Posterior cingulate gyrus (tissue), 11 donors: ENCODE data around the gene DOK7.
"Not testable (repeated sequence)": the region's sequence is repeated elsewhere in the genome, so short reads cannot be mapped to it uniquely, and the experiment has no call there.

Experiments
- DNase-seq, 10 donors: peaks; one replicate each; pipeline versions ENCODE4 v3.0.0 to v3.0.0-alpha.2; 2020 to 2021; ENCODE audit warnings: mixed read lengths in 3 of 10
- intact Hi-C: fragments of 100-400 bp; cut with DNase I; formaldehyde crosslinking; loops from one replicate; pipeline ENCODE4 v1.15.1; 2023

DOK7 gene

GRCh38 chr4:3455596-3455995 is 7.5 kb upstream of the DOK7 start:
- peak in 1 of 10 donors; percentile 9 for DNase-seq

GRCh38 chr4:3458371-3458770 is 4.7 kb upstream of the DOK7 start:
- intact Hi-C loops, result no loop called here
- DNase-seq, result no peak

More at GRCh38 chr4:3455596-3455995, 7.5 kb upstream of the DOK7 start:
- intact Hi-C loops, result not testable (repeated sequence)

DNA sequence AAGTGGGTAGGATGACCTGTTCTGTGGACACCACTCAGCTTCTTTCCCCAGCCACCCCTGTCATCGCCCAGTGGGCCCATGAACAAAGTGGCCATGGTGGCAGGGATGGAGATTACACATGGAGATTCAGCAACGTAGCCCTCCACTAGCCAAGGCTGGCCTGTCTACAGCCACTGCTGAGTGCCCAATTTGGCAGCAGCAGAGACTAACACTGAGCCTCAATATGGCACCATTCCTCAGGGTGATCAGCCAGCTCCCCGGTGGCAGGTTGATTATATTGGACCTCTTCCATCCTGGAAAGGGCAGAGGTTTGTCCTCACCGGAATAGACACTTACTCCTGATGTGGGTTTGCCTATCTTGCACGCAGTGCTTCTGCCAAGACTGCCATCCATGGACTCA is 4.0 kb upstream of the DOK7 start:
- intact Hi-C loops, result not testable (repeated sequence)
- peak in 1 of 10 donors; percentile 52 for DNase-seq

GRCh38 chr4:3460926-3461325 is 2.2 kb upstream of the DOK7 start:
- intact Hi-C loops, result no loop called here
- DNase-seq, result peak in 2 of 10 donors; percentile 54 to 62

DNA sequence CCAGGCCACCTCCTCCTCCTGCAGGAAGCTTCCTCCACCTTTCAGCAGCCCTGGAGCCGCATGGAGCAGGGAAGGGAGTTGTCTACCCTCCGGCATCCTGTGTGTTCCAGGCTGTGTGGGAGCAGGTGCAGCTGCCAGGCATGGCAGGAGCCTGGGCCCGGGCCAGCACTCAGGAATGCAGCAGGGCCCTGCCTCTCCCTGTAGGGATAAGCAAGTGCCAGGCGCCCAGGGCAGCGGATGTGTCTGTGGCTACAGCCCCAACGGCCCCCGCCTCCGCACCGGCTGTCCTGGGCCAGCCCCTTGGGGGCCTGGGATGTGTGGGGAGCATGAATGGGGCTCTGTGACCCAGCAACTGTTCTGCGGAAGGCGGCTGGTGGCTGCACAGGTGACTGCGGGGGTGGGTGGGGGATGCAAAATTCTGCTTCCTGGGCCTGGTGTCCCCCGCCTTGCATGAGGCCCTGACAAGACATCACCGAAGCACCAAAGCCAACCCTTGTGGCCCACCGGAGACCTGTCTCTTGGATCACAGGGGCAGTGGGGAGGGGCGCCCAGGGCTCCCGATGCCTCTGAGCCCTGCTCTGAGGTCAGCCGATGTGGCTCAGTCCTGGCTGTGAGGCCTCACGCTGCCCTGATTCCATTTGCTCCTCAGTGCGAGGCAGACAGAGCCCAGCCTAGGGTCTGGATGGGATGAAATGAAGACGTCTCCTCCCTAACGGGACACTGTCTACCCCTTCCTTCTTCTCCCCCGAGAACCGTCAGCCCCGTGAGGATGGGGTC is 1.4 kb upstream of the DOK7 start:
- intact Hi-C loops, result no loop called here
- DNase-seq, result peak in 8 of 10 donors; percentile 54 to 96 (median 78)

DNA sequence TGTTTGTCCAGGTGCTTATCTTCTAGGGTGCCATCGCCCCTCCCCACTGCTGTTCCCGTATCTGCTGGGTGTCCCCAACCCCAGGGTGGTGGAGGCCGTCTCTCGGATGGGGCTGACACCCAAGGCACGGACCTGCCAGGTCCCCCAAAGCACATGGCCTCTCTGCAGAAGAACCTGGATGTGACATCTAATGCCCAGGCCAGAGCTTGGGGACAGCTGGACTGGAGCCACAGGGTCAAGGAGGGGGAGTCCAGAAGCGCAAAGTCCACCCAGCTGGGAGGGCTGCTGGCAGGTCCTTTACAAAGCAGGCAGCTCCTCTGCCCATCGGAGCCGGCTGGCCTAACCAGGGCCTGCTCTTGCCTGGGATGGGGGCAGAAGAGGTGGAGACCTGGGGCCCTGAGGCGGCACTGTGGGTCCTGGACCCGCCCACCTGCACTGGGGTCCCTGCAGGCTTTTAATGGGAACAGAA is 751 bp upstream of the DOK7 start:
- intact Hi-C loops, result no loop called here
- peak in 2 of 10 donors; percentile 66 to 83 for DNase-seq

- intact Hi-C loops, result no loop called here
- DNase-seq, result peak in 2 of 10 donors; percentile 57 to 64
Observed at GRCh38 chr4:3463556-3464348, 646 bp downstream of the DOK7 start.

DNA sequence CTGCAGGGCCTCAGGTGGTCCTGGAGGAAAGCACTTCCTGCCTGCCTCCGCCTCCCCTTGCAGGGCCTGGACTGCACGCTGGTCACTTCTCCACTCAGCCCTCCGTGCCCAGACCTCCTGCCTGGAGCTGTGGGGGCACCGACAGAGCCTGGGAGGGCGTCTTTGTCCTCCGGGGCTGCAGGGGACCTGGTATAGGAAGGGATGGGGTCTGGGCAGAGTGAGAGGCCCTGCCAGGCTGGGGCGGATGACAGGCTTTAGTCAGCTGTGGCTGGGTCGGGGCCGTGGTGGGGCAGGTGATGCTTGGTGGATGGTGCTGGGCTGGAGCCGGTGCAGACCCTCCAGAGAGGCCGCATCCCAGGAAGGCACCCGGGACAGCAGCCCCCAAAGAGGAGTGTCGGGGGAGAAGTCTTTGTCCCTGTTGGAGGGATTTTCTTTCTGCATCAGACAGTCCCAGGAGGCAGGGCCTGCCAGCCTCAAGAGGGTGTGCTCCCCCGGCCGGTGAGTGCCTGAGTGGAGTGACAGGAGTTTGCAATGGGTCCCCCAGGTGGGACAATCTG is 1.3 kb downstream of the DOK7 start:
- peak in 2 of 10 donors; percentile 59 to 79 for DNase-seq
- intact Hi-C loops, result no loop called here

DNA sequence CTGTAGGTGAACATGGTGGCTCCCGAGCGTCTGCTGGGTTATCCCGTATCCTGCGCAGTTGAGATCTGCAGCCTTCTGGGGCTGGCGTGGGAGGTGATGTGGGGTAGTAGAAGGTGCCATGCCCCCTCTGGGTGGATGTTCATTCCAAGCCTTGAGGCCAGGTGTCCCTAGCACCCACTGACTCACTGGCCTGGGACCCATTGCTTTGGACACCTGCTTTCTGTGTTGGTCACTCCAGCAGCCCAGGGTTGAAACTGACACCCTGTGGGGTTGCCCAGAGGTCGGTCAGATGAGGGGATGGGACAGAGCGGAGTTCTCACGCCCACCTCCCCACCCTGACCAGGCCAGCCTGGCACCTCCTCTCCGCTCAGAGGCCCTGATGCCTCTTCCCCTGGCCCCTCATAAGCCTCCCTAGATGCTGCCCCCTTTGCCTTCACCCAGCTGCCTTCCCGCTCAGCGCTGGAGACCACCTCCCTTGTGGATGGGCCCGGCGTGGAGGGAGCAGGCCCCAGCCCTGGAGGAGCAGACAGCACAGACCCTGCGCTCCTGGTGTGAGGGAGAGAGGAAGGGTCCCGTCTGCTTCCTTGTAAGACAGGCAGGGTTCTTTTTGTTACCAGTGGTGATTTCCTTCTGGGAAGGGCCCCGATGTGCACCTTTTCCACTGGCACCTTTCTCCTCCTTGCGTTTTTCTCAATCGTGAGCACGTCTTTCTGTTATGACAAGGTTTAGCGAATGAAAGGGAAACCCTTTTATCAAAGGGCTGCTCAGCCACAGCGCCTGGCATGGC is 2.0 kb downstream of the DOK7 start:
- peak in 2 of 10 donors; percentile 37 to 55 for DNase-seq
- intact Hi-C loops, result no loop called here

DNA sequence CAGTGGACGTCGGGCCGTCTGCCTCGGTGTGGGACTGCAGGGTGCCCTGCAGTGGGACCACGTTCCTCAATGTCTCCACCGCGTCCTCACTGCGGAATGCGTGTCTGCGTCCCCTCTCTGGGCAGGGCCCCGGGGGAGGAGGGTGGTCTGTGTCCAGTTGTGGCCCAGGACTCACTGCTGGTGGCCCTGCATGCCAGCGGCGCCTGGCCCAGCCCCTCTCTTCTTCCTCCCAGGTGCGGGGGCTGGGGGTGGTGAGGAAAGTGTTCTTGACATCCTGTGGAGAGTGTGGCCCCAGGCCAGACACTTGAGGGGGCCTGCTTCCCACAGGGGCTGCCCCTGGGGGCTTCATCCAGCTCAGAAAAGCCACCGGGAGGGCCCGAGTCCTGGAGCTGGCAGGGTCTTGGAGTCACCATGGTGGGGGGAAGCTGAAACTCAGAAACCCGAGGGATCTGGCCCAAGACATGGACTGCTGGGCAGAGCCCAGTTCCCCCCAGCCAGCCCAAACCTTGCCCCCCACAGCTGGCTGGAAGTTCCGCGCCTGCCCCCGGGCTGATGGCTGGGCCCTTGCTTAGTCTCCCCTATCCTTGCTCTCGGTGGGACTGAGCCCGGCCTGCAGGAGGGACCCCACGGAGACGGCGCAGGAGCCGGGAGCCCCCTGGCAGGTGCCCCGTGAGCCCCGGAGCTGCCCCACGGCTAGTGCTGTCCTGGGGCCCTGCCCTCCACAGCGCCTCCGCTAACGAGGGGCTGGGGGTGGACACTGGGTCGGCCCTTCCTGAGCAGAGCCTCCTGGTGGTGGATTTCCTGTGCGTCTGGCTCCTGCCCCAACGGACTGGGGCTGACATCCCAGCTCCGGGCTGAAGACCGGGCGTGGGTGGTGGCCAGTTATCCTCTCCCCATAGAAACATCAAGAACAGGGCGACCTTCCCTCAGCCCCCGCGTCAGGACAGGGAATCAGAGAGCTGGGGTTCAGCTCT is 2.9 kb downstream of the DOK7 start:
- DNase-seq, result peak in 4 of 10 donors; percentile 6 to 80 (median 72)
- intact Hi-C loops, result no loop called here

DNA sequence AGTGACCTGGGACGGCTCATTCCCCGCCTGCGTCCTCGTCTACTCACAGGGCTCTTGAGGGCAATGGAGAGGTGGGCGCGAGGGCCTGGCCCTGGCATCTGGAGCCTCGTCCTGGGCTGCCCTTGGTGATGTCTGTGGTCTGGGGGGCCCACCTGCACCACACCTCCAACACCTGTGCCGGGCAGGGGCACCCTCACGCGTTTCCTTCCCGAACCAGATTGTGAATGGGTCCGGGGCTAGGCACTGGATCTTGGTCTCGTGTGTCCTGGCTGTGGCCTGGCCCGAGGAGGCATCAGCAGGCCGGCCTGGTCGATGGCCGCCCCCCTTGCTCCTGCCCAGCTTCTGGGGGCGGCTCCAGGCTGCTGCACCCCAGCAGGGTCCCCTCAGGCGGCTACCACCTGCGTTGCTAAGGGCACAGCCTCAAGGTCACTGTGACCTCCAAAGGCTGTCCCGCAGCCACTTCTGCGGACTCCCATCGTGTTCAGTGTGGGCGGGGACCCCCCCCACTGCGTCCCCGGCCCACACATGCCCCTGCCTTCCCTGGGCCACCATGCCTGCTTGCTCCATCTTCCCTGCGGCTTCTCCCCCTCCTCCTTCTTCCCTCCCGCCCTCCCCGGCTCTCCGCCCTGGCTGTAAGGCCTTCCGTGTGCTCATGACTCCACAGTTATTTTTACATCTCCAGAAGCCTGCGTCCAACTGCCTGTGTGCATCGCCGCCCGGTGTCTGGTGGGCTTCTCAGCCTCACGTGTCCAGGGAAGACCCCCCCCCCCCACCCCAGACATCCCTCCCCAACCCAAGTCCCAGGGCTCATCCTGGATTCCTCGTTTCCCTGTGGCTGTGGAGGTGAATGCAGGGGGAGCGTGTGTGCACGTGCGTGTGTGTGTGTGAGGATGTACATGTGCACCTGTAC is 3.8 kb downstream of the DOK7 start:
- intact Hi-C loops, result no loop called here
- DNase-seq, result peak in 4 of 10 donors; percentile 20 to 68 (median 62)

- peak in 4 of 10 donors; percentile 21 to 73 (median 49) for DNase-seq
Observed at GRCh38 chr4:3467601-3468031, 4.5 kb downstream of the DOK7 start.

DNA sequence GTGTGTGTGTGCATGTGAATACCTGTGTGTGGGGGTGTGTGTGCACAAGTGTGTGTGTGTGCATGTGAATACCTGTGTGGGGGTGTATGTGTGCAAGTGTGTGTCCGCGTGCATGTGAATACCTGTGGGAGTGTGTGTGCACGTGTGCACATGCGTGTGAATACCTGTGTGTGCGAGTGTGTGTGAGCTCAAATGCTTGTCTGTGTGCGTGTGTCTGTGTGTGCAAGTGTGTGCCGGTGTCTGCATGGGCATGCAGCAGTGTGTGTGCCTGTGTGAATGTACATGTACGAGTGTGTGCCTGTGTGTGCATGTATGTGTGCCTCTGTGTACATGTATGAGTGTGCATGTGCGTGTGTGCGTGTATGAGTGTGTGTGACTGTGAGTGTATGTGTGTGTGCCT is 5.0 kb downstream of the DOK7 start:
- DNase-seq, result peak in 2 of 10 donors; percentile 23 to 40
- intact Hi-C loops, result no loop called here

More at GRCh38 chr4:3467601-3468031, 4.5 kb downstream of the DOK7 start:
- intact Hi-C loops, result no loop called here

GRCh38 chr4:3468804-3469203 is 5.7 kb downstream of the DOK7 start:
- peak in 1 of 10 donors; percentile 21 for DNase-seq
- intact Hi-C loops, result no loop called here

DNA sequence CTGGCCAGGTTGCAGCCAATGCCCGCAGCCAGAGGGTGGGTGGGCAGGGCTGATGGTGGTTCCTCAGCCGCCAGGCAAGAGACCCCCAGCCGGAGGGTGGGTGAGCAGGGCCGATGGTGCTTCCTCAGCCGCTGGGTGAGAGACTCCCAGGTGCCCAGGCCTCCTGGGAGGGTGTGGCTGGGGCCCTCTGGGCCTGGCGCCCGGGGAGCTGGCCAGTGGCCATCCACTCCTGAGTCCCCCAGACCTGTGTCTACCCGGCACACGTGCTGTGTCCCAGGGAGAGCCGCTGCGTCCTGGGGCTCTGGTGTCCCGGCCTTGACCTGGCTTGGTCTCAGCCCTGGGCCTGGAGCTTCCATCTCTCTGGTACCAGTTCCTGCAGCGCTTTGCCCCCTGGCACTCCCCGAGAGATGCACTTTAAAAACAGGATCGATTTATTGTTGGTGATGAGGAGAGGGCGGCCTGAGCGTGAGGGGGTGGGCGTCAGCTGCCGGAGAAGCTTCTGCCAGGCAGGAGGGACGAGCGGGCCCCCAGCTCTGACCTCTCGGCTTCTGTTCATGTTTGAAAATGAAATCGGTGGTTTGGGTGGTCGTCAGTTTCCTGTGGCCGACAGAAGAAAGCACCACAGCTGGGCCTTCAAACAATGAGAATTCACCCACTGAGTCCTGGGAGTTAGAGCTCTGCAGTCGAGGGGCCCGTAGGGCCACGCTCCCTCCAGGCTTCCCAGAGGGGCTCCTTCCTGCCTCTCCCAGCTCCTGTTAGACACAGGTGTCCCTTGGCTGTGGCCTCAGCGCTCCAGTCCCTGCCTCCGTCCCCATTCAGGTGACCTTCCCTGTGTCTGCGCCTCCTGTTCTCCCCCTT is 6.5 kb downstream of the DOK7 start:
- peak in 5 of 10 donors; percentile 3 to 69 (median 39) for DNase-seq
- intact Hi-C loops, result no loop called here

DNA sequence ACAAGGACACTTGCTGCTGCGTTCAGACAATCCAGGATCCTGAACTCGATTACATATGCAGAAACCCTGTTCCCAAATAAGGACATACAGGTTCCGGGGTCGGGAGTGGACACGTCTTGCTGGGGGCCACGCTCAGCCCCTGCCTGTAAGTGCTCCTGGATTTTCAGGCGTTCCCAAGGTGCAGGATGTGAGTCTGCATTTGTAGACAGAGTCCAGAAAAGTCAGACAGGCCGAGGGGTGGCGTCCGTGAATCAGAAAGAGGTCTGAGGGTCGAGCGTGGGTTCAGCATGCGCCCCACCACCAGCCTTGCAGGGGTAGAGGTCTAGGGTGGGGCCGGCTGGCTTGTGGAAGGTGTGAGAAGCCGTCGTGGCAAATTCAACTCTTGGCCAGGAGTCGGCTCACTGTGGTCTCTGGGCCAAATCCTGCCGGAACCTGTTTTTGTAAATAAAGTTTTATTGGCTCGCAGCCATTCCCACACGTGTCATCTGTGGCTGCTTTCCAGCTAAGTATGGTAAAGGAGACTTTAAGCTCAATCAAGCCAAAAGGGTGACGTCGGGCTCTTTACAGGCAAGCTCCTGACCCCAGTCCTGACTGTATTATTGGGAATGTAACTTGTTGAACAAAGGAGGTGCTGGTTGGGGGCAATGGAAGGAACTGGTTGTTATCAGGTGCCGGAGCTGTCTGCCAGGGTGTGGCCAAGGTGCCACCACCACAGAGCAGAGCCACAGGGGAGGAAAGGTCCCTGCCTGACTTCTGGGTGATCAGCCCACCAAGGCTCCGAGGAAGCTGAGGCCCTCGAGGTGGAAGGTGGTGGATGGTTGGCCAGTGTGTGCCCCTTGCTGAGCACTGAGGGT is 7.4 kb downstream of the DOK7 start:
- intact Hi-C loops, result no loop called here
- peak in 4 of 10 donors; percentile 15 to 80 (median 64) for DNase-seq
